GM18858 (cell line): Measurements from ENCODE around the gene TAOK2.
"Not testable (repeated sequence)": the region's sequence is repeated elsewhere in the genome, so short reads cannot be mapped to it uniquely, and the experiment has no call there.

Source experiments
- ATAC-seq: cut with Tn5 transposase; IDR thresholded peaks from one replicate; pipeline ENCODE4 v1.9.1; 2021; ENCODE audit not compliant: unreplicated experiment

Gene TAOK2

DNA sequence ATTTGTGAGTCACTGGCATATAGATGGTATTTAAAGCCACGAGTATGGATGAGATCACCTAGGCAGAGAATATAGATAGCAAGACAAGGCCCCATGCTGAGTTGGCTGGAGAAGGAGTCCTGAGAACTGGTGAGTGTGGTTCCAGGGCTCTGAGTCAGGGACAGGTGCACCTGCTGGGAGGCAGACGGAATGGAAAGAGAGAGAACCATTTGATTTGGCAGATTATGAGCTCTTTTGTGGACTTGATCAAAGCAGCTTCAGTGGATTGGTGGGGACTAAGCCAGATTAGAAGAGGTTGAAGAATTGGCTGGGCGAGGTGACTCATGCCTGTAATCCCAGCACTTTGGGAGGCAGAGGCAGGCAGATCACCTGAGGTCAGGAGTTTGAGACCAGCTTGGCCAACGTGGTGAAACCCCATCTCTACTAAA lies 45.1 kb downstream of the TAOK2 start:
- no peak for ATAC-seq

DNA sequence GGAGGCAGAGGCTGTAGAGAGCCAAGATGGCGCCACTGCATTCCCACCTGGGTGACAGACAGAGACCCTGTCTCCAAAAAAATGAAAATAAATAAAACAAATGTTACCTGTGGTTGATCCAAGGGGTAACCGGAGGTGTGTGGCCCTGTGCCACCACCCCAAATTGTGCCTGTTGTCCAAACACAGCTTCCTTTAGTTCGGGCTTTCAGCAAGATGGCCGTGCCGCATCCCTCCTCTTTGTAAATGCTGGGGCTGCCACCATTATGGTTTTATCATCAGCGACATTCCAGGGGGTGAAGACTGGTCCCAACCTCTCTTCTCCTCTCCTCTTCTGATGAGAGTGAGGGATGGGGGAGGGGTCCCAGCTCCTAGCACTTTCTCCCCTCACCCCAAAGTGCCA lies 49.2 kb downstream of the TAOK2 start, which contains the start of gene C16orf92:
Gene C16orf92, plus strand, starts transcription at position 312 of the 400 bp plus-strand sequence. CDS start 143 bp downstream, outside the sequence.
- ATAC-seq: no peak

DNA sequence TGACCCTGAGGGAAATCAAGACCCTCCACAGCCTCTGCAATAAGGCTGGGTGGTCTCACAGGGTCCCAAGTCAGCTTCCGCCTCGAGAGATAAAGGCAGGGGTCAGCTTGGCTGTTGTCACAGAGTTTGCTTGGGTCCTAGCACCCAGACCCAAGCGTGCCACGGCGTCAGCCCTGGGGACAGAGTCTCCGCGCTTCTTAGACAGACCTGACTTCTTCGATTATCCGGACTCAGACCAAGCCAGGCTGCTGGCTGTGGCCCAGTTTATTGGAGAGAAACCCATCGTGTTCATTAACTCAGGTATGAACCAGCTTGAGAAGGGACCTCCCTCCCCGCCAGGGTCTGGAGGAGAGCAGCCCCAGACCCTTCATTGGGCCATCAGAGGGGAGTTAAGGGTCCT lies 49.9 kb downstream of the TAOK2 start:
- no peak for ATAC-seq

DNA sequence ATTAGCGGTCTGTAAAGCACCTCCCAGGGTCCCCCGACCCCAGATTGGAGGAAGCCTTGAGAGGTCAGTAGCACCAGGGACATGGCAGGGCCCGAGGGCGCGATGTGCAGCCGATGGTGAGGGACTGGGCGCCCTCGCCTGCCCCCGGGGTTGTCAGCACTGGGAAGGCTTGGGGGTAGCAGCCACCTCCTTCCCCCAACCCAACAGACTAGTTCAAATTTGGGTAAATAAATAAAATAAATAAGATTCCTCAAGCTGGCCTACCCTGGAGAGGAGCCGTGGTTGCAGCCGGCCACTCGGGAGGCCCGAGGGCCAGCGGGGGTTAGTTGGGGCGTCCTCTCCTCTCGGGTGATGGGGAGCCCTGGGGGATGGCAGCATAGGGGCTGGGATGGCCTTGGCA lies 50.8 kb downstream of the TAOK2 start:
- ATAC-seq: no peak

DNA sequence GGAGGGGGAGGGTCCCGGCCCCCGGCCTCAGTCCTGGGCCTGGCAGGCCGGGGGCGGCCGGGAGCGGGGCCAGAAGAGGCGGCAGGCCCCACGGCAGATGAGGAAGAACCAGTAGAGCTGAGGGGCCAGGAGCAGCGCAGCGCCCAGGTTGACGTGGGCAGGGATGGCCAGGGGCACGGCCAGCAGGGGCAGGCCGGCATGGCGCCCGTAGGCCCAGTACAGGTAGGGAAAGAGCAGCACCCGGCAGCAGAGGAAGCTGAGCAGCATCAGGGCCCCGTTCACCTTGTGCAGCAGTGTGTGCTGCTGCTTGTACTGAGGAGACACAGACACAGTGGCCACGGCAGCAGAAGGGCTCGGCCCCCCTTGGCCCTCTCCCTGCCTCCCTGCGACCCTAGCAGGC lies 51.5 kb downstream of the TAOK2 start:
- ATAC-seq: no peak

DNA sequence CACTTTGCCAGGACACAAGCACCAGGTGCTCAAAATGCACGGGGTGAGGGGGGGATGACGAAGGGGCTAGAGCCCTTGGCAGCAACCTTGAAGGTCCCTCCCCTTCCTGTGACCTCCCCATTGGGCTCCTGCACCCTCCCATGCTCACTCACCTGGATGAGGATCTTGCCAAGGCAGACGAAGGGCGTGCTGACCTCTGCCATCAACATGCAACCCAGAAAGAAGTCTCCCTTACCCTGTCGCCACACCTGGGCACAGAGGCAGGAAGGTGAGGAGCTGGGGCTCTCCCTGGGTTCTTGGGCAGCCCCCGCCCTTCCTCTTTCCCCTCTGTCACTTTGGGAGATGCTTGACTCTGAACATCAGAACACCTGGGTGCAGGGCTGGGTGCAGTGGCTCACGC lies 51.9 kb downstream of the TAOK2 start:
- ATAC-seq: no peak

DNA sequence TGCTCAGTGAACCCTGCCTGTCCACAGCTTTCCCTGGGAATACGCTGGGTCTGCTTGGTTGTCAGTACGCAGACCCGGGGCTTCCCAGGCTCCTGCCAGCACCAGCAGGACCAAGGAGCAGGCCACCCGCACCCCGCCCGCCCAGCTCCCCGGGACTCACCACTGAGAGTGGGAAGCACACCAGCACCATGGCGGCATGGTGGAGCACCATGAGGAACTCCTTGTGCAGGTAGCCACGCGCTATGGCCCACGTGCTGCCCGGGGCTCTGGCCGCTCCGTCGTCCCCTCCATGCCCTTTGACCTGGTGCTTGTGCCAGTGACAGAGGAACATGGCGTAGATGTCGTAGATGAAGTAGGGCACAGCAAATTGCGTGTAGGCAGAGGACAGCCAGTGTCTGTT lies 52.8 kb downstream of the TAOK2 start:
- no peak for ATAC-seq

DNA sequence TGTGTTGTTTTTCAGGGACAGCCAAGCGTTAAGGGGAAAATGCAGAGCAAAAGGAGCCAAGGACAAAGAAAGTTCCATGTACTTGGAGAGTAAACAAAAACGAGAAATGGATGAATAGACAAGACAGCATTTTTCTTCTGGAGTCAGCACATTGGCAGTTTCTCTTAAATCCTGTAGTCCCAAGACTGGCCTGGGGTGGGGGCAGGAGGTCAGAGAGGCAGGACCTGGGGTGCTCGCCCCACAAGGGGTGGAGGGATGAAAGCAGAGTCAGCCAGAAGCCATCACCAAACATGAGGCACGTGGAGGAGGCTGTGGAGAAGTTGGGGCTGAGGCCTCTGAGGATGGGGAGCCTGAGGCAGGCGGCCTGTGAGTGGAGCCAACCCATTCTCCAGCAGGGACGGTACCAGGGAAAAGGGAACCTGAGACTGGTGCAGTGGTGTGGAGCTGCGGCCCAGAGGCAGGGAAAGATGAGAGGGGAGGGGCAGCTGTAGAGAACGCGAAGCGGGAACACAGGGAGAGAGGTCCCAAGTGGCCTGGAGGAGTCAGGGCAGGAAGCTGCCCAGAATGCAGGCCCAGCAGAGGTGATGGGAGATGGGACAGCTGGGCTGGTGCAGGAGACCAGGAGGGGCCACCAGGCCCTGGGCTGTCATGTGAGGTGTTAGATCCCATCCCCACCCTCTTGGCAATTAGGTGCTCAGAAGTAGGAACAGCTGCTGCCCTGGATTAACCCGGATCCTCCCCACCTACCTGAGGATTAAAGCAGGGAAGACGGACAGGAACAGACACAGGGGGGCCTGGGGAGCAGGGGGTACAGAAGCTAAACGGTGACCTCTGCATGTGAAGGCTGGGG lies 54.1 kb downstream of the TAOK2 start:
- ATAC-seq: no peak

DNA sequence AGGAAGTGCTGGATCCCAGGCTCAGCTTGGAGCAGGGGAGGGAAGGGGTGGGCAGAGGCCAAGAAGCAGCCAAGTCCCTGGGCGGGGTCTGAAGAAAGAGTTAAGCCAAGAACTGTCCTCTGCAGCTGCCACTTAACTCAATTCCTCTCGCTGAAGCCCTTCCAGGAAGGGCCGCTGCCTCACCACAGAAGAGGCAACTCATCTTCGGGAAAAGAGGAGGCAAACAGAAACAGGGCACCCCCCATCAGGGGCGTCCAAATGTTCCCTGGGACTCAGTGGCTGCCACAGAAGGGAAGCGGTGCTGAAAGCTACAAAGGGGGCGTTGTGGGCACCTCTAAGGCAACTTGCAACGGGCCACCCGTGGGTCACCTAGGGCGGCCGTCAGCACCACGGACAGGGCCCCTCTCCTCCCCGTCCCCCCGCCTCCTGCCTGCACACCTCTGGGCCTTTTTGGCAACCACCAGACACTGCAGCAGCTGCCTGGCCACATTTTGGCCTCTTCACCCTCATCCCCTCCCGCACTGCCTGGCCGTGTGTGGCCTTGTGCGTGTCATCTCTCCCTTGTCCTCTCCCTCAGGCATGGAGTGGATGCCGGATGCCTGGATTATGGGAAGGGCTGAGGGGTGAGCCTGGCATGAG lies 54.9 kb downstream of the TAOK2 start:
- no peak for ATAC-seq

DNA sequence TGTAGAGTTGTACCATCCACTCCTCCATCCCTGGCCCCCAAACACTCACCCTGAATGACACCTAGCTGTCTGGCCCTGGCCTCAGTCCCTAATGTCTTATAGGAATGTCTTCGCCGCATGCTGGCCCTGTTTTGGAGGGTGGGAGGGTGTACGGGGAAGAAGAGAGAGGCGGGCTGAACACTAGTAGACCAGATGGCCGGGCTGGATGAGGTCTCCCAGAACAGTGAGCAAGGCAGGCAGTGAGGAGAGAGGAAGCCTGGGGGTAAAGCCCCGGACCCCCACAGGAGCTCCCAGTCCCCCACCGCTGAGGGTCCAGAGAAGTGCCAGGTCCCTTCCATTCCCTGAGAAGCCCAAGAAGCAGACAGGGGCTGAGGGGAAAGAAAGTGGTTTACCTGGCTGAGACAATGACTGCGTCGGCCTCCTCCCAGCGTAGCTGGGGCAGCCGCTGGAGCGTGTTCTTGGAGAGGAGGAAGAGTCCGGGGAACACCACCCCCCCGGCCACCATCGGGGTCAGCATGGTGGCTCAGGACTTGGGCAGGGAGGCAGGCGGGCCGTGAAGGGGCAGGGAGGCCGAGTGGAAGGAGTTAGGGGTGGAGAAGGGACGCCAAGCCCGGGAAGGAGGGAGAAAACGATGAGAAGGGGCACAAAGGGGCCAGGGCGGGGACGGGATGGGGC lies 56.5 kb downstream of the TAOK2 start:
- ATAC-seq: no peak

DNA sequence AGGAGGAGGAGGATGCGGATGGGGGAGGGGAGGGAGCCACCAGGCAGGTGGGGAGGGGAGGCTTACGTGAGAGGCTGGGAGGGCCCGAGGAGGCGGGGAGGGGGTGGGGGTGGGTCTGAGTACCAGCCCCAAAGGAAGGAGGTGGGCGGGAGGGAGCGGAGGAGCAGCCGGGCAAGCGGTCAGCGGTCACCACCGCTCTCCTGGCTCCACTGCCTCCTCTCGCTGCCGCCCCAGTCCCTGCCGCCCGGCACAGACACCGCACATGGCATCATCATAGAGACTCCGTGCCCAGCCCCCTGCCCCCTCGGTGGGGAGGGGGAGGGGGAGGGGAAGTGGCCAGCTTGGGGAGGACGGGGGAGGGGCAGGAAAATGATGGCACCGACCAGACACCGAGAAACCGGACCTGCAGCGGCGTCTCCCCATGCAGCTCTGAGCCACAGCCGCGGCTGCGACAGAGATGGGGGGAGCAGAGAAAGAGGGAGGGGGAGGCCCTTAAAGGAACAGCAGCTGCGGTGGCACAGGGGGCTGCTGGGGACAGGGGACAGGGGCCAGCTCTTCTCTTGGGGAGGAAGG lies 57.3 kb downstream of the TAOK2 start, which contains the start of gene TLCD3B:
Gene TLCD3B, minus strand, starts transcription at position 431 of the 573 bp plus-strand sequence. CDS start 744 bp downstream, outside the sequence.
- ATAC-seq: no peak

DNA sequence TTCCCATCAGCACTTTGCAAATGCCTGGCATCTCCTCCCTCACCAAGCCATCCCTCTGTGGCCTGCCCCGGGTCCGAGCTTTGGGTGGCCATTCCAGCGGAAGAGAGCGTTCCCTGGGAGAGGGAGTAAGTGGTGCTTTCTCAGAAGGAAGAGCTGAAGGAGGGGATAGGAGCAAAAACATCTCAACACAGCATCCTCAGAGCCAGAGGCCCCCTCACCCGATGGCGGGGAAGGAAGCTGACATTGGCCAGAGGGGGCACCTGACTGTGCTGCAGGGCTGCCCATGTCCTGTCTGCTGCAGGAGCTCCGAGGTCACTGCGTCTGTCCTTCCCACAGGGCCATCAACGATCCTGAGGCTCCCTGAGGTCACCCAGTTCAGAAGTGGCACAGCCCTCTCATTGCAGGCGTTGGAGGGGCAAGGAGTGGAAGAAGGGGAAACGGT lies 57.8 kb downstream of the TAOK2 start:
- ATAC-seq: no peak

DNA sequence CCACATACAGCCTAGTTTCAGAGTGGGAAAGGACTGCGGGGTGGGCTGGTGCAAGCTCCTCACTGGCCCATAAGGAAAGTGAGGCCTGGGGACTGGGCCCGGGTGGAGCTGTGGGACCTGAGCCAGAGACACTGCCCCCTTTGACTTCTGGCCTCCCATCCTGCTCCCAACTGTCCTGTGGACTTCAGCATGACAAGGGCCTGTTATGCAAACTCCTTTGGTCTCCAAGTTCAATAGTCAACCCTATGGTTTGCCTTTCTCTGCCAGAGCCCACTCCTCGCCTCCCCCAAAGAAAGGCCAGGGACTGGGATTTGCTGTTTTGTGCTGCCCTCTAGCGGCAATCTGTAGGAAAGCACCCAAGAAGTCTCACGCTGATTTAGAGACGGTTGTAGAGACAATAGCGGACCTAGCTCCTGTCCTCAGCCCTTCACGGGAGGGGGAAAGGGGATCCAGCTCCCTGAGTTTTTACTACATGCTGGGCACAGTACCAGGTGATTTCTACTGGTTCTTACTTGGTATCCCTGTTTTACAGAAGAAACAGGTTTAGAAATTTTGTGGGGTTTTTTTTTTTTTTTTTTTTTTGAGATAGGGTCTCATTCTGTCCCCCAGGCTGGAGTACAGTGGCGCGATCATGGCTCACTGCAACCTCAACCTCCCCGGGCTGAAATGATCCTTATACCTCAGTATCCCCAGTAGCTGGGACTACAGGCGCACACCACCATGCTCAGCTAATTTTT lies 58.6 kb downstream of the TAOK2 start:
- ATAC-seq: no peak

DNA sequence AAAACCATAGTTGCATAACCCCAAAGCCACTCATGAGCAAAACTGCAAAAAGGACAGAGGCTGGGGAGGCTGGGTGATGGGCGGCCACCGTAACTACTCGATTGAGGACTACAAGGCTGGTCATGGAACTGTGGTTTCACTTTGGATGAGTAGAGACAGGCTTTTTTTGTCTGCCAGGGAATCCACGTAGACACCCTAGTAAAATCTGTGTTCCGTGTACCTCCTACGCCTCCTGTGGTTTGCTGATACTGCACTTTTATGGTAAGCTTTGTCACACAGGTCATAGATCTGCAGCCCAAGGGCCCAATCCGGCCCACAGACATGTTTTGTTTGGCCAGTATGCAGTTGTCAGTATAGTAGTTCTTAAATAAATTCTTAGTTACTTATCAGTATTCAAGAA lies 59.6 kb downstream of the TAOK2 start:
- no peak for ATAC-seq

DNA sequence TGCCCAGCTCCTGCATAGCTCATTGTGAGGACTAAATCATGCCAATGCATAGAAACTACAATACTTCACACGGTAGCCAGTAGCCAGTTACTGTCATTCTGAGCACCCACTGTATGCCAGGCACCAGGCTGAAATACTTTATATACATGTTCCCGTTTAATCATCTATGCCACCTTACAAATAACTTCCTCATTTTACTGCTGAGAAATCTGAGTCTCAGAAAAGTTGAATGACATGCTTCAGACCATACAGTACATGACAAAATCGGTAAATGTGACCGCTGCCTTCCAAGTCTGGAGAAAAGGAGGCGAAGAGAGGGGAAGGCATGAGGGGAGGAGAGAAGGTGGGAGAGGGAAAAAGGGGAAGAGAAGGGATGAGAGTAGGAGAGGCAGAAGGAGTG lies 66.6 kb downstream of the TAOK2 start:
- no peak for ATAC-seq

DNA sequence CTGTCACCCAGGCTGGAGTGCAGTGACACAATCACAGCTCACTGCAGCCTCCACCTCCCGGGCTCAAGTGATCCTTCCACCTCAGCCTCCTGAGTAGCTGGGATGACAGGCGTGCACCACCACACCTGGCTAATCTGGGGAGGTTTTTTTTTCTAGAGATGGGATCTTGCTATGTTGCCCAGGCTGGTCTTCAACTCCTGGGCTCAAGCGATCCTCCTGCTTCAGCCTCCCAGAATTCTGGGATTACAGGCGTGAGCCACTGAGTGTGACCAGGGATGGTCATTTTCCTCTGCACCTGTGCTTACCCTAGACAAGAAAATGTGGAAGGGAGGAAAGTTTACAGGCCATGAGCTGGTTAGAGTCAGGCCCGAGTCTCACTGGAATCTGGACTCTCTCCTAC lies 67.0 kb downstream of the TAOK2 start:
- ATAC-seq: not testable (repeated sequence)

DNA sequence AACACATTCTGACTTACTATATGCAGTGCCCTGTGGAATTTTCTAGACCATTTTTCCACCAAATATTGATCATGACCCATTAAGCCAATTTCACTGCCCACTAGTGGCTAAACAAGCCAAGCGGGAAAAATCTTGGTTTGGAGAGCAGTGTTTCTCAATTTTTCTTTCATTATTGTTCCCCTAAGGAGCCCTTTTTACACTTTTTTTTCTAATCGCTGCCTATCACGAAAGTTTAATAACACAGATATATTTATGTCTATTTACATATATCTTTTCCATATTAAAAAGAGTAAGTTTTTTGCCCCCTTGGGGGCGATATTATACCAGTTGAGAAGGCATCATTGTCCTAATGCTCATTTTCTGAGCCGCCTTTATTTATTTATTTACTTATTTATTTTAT lies 68.2 kb downstream of the TAOK2 start:
- no peak for ATAC-seq
